ENCODE data around the gene NEK9. TPM values are rescaled to one million over a fixed set of nuclear protein-coding genes. Genes with fewer than 3 reads are reported as not detected.

NEK9 gene
- total and polyA plus RNA-seq, 2 donors (not counting 1 experiment from before 2014, with no cell fraction given) = 35.1 to 110 TPM

GRCh38 chr14:75091251-75091650, 35.6 kb downstream of the NEK9 start:
- Histone ChIP-seq H3K4me1 (ENCODE audit: control insufficient read depth in 2 of 2, insufficient read depth in 2 of 2, low read length in 2 of 2) (peaks cover 3 to 6% of the 10 kb centered on the region in 2 donors), H3K27ac (ENCODE audit: low read length in 2 of 2) (no peak overlapping the region), H3K9me3 (ENCODE audit: control extremely low read depth in 1 of 3, control insufficient read depth in 2 of 3, insufficient read depth in 1 of 3, low read length in 2 of 3) (no peaks in the 10 kb centered on the region), H3K4me3 (ENCODE audit: control extremely low read depth in 1 of 5, extremely low read depth in 1 of 5, insufficient read depth in 1 of 5, low read depth in 2 of 5, low read length in 4 of 5) (no peak overlapping the region), H4K20me1 (ENCODE audit: control insufficient read depth, insufficient read depth, low read length, poor library complexity, severe bottlenecking) (no peaks in the 10 kb centered on the region), H3K4me2 (replicated peaks; ENCODE audit: low read depth, low read length, poor library complexity, severe bottlenecking) (no peak overlapping the region), H2AFZ (ENCODE audit: insufficient read depth, low read depth, low read length, poor library complexity, severe bottlenecking) (no peak overlapping the region), H3K36me3 (replicated peaks in 1 of 2; ENCODE audit: control extremely low read depth in 1 of 2, control insufficient read depth in 1 of 2, extremely low read depth in 1 of 2, insufficient read depth in 2 of 2, low read length in 1 of 2) (peaks cover 0 to 51% of the 10 kb centered on the region in 2 experiments), H3K9ac (ENCODE audit: low read length) (no peak overlapping the region), H3K79me2 (ENCODE audit: control insufficient read depth, insufficient read depth, low read length) (no peaks in the 10 kb centered on the region), H3K27me3 (replicated peaks in 1 of 4; ENCODE audit: control extremely low read depth in 1 of 4, control insufficient read depth in 3 of 4, insufficient read depth in 4 of 4, low read length in 3 of 4) (no peaks in the 10 kb centered on the region)
- no peak for DNase-seq
- WGBS (ENCODE audit: insufficient coverage) = 100% methylated on average over 1 of the region's 8 CpGs
- POLR2A ChIA-PET = no interaction called here
- CTCF ChIA-PET = interaction anchor here (2.3 to 6.8 kb wide), 3 partner anchors 9 to 230 kb away, joined by 8 to 144 read pairs (median 71); no protein-coding TSS in a partner anchor
- TF ChIP-seq EZH2 (IDR thresholded peaks at IDR 0.05; ENCODE audit: borderline replicate concordance, insufficient read depth, low read depth, low read length, poor library complexity, severe bottlenecking) (no peak), CTCF (IDR thresholded peaks at IDR 0.05) (no peak)
- Mint-ChIP-seq H3K4me1 (peaks cover 6% of the 10 kb centered on the region), H3K27ac (no peak overlapping the region), H3K27me3 (no peaks in the 10 kb centered on the region), H3K9me3 (ENCODE audit: insufficient read depth) (no peaks in the 10 kb centered on the region), H3K4me3 (no peak overlapping the region)
- no peak for ATAC-seq (ENCODE audit: low read depth)
- intact Hi-C loops (cut with micrococcal nuclease) = no loop called here

GRCh38 chr14:75090353-75090752, 36.5 kb downstream of the NEK9 start:
- no peaks in the 10 kb centered on the region for H3K27me3 ChIP-seq (replicated peaks in 1 of 4; ENCODE audit: control extremely low read depth in 1 of 4, control insufficient read depth in 3 of 4, insufficient read depth in 4 of 4, low read length in 3 of 4)
- H3K27me3 Mint-ChIP-seq = no peaks in the 10 kb centered on the region
- no peak overlapping the region for H3K4me2 ChIP-seq (replicated peaks; ENCODE audit: low read depth, low read length, poor library complexity, severe bottlenecking)
- no peaks in the 10 kb centered on the region for H3K9me3 Mint-ChIP-seq (ENCODE audit: insufficient read depth)
- H3K9ac ChIP-seq (ENCODE audit: low read length) = no peak overlapping the region
- H3K4me1 Mint-ChIP-seq = peaks cover 2% of the 10 kb centered on the region
- ATAC-seq (ENCODE audit: low read depth) (no peak), DNase-seq (no peak)
- intact Hi-C loops (cut with micrococcal nuclease) = no loop called here
- peaks cover 0 to 59% of the 10 kb centered on the region in 2 experiments for H3K36me3 ChIP-seq (replicated peaks in 1 of 2; ENCODE audit: control extremely low read depth in 1 of 2, control insufficient read depth in 1 of 2, extremely low read depth in 1 of 2, insufficient read depth in 2 of 2, low read length in 1 of 2)
- H3K9me3 ChIP-seq (ENCODE audit: control extremely low read depth in 1 of 3, control insufficient read depth in 2 of 3, insufficient read depth in 1 of 3, low read length in 2 of 3) = no peaks in the 10 kb centered on the region
- no peaks in the 10 kb centered on the region for H3K4me1 ChIP-seq (ENCODE audit: control insufficient read depth in 2 of 2, insufficient read depth in 2 of 2, low read length in 2 of 2)
- ChIA-PET POLR2A (no interaction called here), CTCF (interaction anchor here (0.9 to 6.8 kb wide), 7 partner anchors 10 to 236 kb away, joined by 3 to 144 read pairs (median 4); no protein-coding TSS in a partner anchor)
- H3K27ac Mint-ChIP-seq = no peak overlapping the region
- WGBS (ENCODE audit: insufficient coverage) = 95% methylated on average over 3 of the region's 3 CpGs
- H2AFZ ChIP-seq (ENCODE audit: insufficient read depth, low read depth, low read length, poor library complexity, severe bottlenecking) = no peak overlapping the region
- TF ChIP-seq CTCF (IDR thresholded peaks at IDR 0.05) = no peak
- no peak for TF ChIP-seq EZH2 (IDR thresholded peaks at IDR 0.05; ENCODE audit: borderline replicate concordance, insufficient read depth, low read depth, low read length, poor library complexity, severe bottlenecking)
- no peaks in the 10 kb centered on the region for H3K79me2 ChIP-seq (ENCODE audit: control insufficient read depth, insufficient read depth, low read length)
- H3K4me3 Mint-ChIP-seq = no peak overlapping the region
- no peak overlapping the region for H3K4me3 ChIP-seq (ENCODE audit: control extremely low read depth in 1 of 5, extremely low read depth in 1 of 5, insufficient read depth in 1 of 5, low read depth in 2 of 5, low read length in 4 of 5)
- no peaks in the 10 kb centered on the region for H4K20me1 ChIP-seq (ENCODE audit: control insufficient read depth, insufficient read depth, low read length, poor library complexity, severe bottlenecking)
- H3K27ac ChIP-seq (ENCODE audit: low read length in 2 of 2) = no peak overlapping the region

Data from B cell (primary cell).